Epithelial cell of proximal tubule (primary cell): ENCODE data around the gene IRS1. TPM values are rescaled to one million over a fixed set of nuclear protein-coding genes. Genes with fewer than 3 reads are reported as not detected.

Experiments used
- DNase-seq: peaks from one replicate; pipeline ENCODE4 v3.0.0-alpha.2; 2011; ENCODE audit warnings: low read depth
- H3K4me3 ChIP-seq: 2 replicates; pipeline ENCODE4 v1.5.1; 2011; ENCODE audit warnings: low read depth, mild to moderate bottlenecking, low read length
- CTCF ChIP-seq: conservative IDR thresholded peaks from 2 replicates; pipeline ENCODE4 v1.5.1; 2012; ENCODE audit warnings: low read depth, mild to moderate bottlenecking, low read length
- total RNA-seq: library from RNA; depleted of rRNA; stranded (reverse); fragments of >200 nt; gene quantifications from 2 replicates; pipeline ENCODE4 v1.2.3, GENCODE V29; 2015

Gene IRS1
- total RNA-seq, 1 donor from 2014 or later, result 13.0 TPM

- DNase-seq, result no peak
- no peak for TF ChIP-seq CTCF
- H3K4me3 ChIP-seq, result no peak overlapping the region
Measured at GRCh38 chr2:226716126-226716525, 83.5 kb downstream of the IRS1 start.

GRCh38 chr2:226715347-226715990 lies 84.2 kb downstream of the IRS1 start:
- no peak overlapping the region for H3K4me3 ChIP-seq
- DNase-seq, result no peak
- TF ChIP-seq CTCF, result no peak

- no peak for DNase-seq
- no peak overlapping the region for H3K4me3 ChIP-seq
- TF ChIP-seq CTCF, result no peak
Measured at GRCh38 chr2:226712941-226713340, 86.7 kb downstream of the IRS1 start.

- no peak for TF ChIP-seq CTCF
- DNase-seq, result no peak
- H3K4me3 ChIP-seq, result no peak overlapping the region
Measured at GRCh38 chr2:226711606-226712296, 87.9 kb downstream of the IRS1 start.

GRCh38 chr2:226707499-226707898 lies 92.1 kb downstream of the IRS1 start:
- H3K4me3 ChIP-seq, result no peak overlapping the region
- no peak for DNase-seq
- TF ChIP-seq CTCF, result no peak

- H3K4me3 ChIP-seq, result no peak overlapping the region
- no peak for TF ChIP-seq CTCF
Measured at GRCh38 chr2:226705965-226706364, 93.7 kb downstream of the IRS1 start.

More at GRCh38 chr2:226705965-226706364, 93.7 kb downstream of the IRS1 start:
- DNase-seq, result no peak
